ENCODE data around the gene CMC1.

Gene CMC1

DNA sequence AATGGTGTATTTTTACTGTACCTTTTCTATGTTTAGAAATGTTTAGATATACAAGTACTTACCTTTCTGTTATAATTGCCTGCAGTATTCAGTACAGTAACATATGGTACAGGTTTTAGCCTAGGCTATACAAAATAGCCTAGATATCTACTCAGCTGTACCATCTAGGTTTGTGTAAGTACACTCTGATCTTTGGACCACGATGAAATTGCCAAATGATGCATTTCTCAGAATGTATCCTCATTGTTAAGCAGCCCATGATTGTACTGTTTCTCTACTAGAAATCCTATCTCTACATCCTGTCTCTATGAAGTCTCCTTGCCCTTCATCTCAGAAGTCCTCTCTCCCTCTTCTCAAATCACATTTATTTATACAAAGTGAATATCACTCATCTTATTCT, 74.3 kb downstream of the CMC1 start:
- no peak for TF ChIP-seq EP300 (IDR thresholded peaks at IDR 0.05; ENCODE audit: borderline replicate concordance)
- no peak for TF ChIP-seq RAD21 (IDR thresholded peaks at IDR 0.05; ENCODE audit: low read depth)
- TF ChIP-seq TCF12 (IDR thresholded peaks at IDR 0.05; ENCODE audit: low read depth) = no peak
- TF ChIP-seq CEBPB (IDR thresholded peaks at IDR 0.05) = no peak
- TF ChIP-seq YY1 (IDR thresholded peaks at IDR 0.05; ENCODE audit: low read depth) = no peak
- no peak for TF ChIP-seq ZBTB7A (IDR thresholded peaks at IDR 0.05; ENCODE audit: low read depth)
- TF ChIP-seq FOXM1 (IDR thresholded peaks at IDR 0.05; ENCODE audit: borderline replicate concordance, low read depth) = no peak
- TF ChIP-seq, protein P1, sequence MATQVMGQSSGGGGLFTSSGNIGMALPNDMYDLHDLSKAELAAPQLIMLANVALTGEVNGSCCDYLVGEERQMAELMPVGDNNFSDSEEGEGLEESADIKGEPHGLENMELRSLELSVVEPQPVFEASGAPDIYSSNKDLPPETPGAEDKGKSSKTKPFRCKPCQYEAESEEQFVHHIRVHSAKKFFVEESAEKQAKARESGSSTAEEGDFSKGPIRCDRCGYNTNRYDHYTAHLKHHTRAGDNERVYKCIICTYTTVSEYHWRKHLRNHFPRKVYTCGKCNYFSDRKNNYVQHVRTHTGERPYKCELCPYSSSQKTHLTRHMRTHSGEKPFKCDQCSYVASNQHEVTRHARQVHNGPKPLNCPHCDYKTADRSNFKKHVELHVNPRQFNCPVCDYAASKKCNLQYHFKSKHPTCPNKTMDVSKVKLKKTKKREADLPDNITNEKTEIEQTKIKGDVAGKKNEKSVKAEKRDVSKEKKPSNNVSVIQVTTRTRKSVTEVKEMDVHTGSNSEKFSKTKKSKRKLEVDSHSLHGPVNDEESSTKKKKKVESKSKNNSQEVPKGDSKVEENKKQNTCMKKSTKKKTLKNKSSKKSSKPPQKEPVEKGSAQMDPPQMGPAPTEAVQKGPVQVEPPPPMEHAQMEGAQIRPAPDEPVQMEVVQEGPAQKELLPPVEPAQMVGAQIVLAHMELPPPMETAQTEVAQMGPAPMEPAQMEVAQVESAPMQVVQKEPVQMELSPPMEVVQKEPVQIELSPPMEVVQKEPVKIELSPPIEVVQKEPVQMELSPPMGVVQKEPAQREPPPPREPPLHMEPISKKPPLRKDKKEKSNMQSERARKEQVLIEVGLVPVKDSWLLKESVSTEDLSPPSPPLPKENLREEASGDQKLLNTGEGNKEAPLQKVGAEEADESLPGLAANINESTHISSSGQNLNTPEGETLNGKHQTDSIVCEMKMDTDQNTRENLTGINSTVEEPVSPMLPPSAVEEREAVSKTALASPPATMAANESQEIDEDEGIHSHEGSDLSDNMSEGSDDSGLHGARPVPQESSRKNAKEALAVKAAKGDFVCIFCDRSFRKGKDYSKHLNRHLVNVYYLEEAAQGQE (IDR thresholded peaks at IDR 0.05; ENCODE audit: low read depth) = no peak
- TF ChIP-seq, protein P2, sequence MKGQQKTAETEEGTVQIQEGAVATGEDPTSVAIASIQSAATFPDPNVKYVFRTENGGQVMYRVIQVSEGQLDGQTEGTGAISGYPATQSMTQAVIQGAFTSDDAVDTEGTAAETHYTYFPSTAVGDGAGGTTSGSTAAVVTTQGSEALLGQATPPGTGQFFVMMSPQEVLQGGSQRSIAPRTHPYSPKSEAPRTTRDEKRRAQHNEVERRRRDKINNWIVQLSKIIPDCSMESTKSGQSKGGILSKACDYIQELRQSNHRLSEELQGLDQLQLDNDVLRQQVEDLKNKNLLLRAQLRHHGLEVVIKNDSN (IDR thresholded peaks at IDR 0.05) = no peak
- no peak for TF ChIP-seq CREB1 (IDR thresholded peaks at IDR 0.05; ENCODE audit: low read depth)
- TF ChIP-seq, protein P3, sequence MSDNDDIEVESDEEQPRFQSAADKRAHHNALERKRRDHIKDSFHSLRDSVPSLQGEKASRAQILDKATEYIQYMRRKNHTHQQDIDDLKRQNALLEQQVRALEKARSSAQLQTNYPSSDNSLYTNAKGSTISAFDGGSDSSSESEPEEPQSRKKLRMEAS (IDR thresholded peaks at IDR 0.05) = no peak

DNA sequence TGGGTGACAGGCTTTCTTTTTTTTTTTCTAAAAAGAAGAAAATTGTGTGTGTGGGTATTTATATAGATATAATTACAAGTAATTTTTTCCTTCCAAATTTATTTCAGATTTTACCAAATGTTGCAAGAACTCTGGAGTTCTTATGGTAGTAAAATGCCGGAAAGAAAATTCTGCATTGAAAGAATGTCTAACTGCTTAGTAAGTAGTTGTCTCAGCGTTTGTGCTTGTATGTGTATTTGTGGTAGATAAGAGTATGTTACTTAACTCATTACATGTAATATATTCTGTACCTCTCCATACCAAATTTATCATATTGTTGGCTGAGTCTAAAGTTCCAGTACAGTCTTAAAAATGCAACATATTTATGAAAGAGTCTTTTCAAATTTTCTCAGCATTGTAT, 74.8 kb downstream of the CMC1 start:
- TF ChIP-seq YY1 (IDR thresholded peaks at IDR 0.05; ENCODE audit: low read depth) (no peak), CREB1 (IDR thresholded peaks at IDR 0.05; ENCODE audit: low read depth) (no peak), NFIC (IDR thresholded peaks at IDR 0.05) (no peak), FOXM1 (IDR thresholded peaks at IDR 0.05; ENCODE audit: borderline replicate concordance, low read depth) (no peak), TEAD4 (IDR thresholded peaks at IDR 0.05) (no peak), RAD21 (IDR thresholded peaks at IDR 0.05; ENCODE audit: low read depth) (no peak), TCF12 (IDR thresholded peaks at IDR 0.05; ENCODE audit: low read depth) (no peak), TAF1 (IDR thresholded peaks at IDR 0.05; ENCODE audit: low read depth) (no peak), EGR1 (IDR thresholded peaks at IDR 0.05) (no peak), EP300 (IDR thresholded peaks at IDR 0.05; ENCODE audit: borderline replicate concordance) (no peak)
- TF ChIP-seq, protein P2 (IDR thresholded peaks at IDR 0.05) = no peak
- TF ChIP-seq, protein P1 (IDR thresholded peaks at IDR 0.05; ENCODE audit: low read depth) = no peak
- TF ChIP-seq, protein P3 (IDR thresholded peaks at IDR 0.05) = no peak

DNA sequence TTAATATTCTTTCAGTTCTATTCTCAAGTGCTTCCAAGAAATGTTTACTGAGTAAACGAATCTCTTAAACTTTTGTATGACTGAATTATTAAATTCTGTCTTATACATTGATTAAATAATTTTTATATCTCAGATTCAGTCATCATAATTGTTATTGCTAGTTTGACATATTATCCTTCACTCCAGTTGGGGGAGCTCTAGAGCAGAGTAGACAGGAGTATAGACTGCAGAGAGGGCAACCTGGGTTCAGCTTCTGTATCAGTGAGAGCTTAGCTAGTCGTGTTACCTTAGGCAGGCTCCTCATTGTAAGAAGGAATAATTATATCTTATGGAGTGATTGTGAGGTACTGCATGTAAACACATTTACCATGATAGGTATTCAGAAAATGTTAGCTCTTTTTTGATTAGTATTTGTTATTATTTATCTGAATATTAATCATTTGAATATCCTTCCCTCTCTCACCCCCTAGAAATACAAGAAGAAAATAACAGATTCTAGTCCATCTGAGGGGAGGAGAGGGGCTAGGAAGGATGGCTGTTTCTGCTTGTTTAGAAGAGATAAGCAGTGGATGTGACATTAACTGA, 76.1 kb downstream of the CMC1 start:
- TF ChIP-seq RAD21 (IDR thresholded peaks at IDR 0.05; ENCODE audit: low read depth) = peak; percentile 45
- no peak for TF ChIP-seq CEBPB (IDR thresholded peaks at IDR 0.05)
- TF ChIP-seq EP300 (IDR thresholded peaks at IDR 0.05; ENCODE audit: borderline replicate concordance) = no peak

DNA sequence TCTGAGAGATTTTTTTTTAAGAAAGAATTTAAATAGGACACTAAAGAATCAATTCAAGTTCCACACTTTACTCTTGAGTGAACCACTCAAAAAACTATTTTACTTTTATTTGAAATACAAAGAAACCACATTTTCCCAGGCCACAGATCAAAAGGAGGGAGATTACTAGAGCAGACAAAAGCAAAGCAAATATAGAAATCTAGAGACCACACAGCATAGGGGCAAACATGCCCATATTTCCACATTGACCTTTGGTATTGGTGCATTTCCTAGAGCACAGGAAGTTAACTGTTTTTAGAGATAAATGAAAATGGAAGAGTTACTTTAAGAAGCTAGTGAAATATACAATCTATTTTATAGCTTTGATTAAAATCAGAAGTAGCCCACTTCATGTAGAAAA, 79.6 kb downstream of the CMC1 start:
- TF ChIP-seq YY1 (IDR thresholded peaks at IDR 0.05; ENCODE audit: low read depth) (no peak), EP300 (IDR thresholded peaks at IDR 0.05; ENCODE audit: borderline replicate concordance) (no peak), EGR1 (IDR thresholded peaks at IDR 0.05) (no peak), CREB1 (IDR thresholded peaks at IDR 0.05; ENCODE audit: low read depth) (no peak), TAF1 (IDR thresholded peaks at IDR 0.05; ENCODE audit: low read depth) (no peak), FOXM1 (IDR thresholded peaks at IDR 0.05; ENCODE audit: borderline replicate concordance, low read depth) (no peak), RAD21 (IDR thresholded peaks at IDR 0.05; ENCODE audit: low read depth) (no peak), ZBTB7A (IDR thresholded peaks at IDR 0.05; ENCODE audit: low read depth) (no peak), TCF12 (IDR thresholded peaks at IDR 0.05; ENCODE audit: low read depth) (no peak), NFIC (IDR thresholded peaks at IDR 0.05) (no peak), TEAD4 (IDR thresholded peaks at IDR 0.05) (no peak), CEBPB (IDR thresholded peaks at IDR 0.05) (no peak)
- TF ChIP-seq, protein P1 (IDR thresholded peaks at IDR 0.05; ENCODE audit: low read depth) = no peak
- TF ChIP-seq, protein P2 (IDR thresholded peaks at IDR 0.05) = no peak
- TF ChIP-seq, protein P3 (IDR thresholded peaks at IDR 0.05) = no peak

Measured in Ishikawa (cell line).